ENCODE results near the gene PLXNA1.

PLXNA1 gene

GRCh38 chr3:127025456-127025855 is 42.5 kb downstream of the PLXNA1 start:
- DNase-seq = no peak

- no peak for DNase-seq
Measured at GRCh38 chr3:127026036-127026435, 43.1 kb downstream of the PLXNA1 start.

- DNase-seq = no peak
Measured at GRCh38 chr3:127026661-127027060, 43.7 kb downstream of the PLXNA1 start.

GRCh38 chr3:127027061-127027735 is 44.3 kb downstream of the PLXNA1 start:
- no peak for DNase-seq

GRCh38 chr3:127027811-127028548 is 45.1 kb downstream of the PLXNA1 start:
- no peak for DNase-seq

- no peak for DNase-seq
Measured at GRCh38 chr3:127028781-127029657, 46.1 kb downstream of the PLXNA1 start.

GRCh38 chr3:127029658-127030507 is 47.0 kb downstream of the PLXNA1 start:
- no peak for DNase-seq

- DNase-seq = no peak
Measured at GRCh38 chr3:127030508-127031412, 47.8 kb downstream of the PLXNA1 start.

GRCh38 chr3:127031413-127031810 is 48.5 kb downstream of the PLXNA1 start:
- no peak for DNase-seq

GRCh38 chr3:127031845-127032244 is 48.9 kb downstream of the PLXNA1 start:
- DNase-seq = no peak

GRCh38 chr3:127032296-127032990 is 49.5 kb downstream of the PLXNA1 start:
- no peak for DNase-seq

All from NCI-H1436 (cell line).